ENCODE measurements around the gene IFNGR2. TPM values are rescaled to one million over a fixed set of nuclear protein-coding genes. Genes with fewer than 3 reads are reported as not detected.

The IFNGR2 gene
- total and polyA plus RNA-seq, 2 of the 13 experiments (the other 11 are each of a cell fraction or from before 2014, with no cell fraction given): 61.3 to 117 TPM

DNA sequence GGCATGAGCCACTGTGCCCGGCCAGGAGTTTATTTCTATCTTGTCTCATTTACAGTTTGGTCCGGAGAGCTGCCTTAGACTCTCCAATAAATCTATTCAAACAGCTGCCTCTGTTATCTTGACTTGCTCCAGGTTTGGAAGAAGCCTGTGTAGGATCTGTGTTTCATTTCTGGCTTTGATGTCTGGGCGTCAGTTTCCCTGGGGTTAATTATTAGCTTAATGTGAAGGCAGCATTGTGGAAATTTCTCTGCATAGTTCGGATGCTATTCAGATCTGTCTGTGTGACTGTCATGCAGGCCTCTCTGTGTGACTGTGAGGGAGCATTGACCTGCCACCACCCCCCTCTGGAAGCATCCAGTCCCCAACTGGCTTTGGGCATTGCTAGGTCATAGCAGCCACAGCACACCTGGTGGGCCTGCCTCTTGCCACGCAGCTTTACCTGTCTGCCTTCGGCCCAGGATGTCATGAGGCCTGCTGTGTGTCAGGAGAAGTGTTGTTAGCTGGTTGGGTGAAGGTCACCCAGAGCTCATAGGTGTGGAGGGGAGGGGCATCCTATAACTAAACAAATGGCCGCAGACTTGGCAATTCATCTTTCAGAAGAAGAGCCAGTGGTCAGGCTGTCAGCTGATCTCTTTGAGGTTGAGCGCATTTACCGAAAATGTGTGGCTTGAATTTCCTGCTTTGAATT, 9.8 kb downstream of the IFNGR2 start (continued):
- TF ChIP-seq ATRX (CRISPR knock-in tag; IDR thresholded peaks at IDR 0.05; ENCODE audit: borderline replicate concordance) (no peak), YY1 (IDR thresholded peaks at IDR 0.05; ENCODE audit: insufficient read depth, insufficient replicate concordance, low read depth, low read length) (peak; percentile 42), ZNF143 (CRISPR knock-in tag; IDR thresholded peaks at IDR 0.05) (no peak), ZNF790 (CRISPR knock-in tag; IDR thresholded peaks at IDR 0.05; ENCODE audit: borderline replicate concordance) (no peak), SP5 (CRISPR knock-in tag; IDR thresholded peaks at IDR 0.05; ENCODE audit: borderline replicate concordance, low read depth) (peak; percentile 89), SPEN (CRISPR knock-in tag; IDR thresholded peaks at IDR 0.05; ENCODE audit: low read depth) (no peak), MEIS2 (CRISPR knock-in tag; IDR thresholded peaks at IDR 0.05) (peak; percentile 56; the same call in 1 of the 2 replicates), PHB2 (IDR thresholded peaks at IDR 0.05; ENCODE audit: partially characterized antibody) (no peak), ZNF274 (CRISPR knock-in tag; IDR thresholded peaks at IDR 0.05) (no peak), NKX3-1 (CRISPR knock-in tag; IDR thresholded peaks at IDR 0.05) (no peak), KDM5A (IDR thresholded peaks at IDR 0.05; ENCODE audit: borderline replicate concordance, low read length) (peak; percentile 46; the same call in 1 of the 2 replicates), NRL (CRISPR knock-in tag; IDR thresholded peaks at IDR 0.05; ENCODE audit: borderline replicate concordance) (no peak), GABPB1 (CRISPR knock-in tag; IDR thresholded peaks at IDR 0.05) (peak; percentile 46), ZNF430 (CRISPR knock-in tag; IDR thresholded peaks at IDR 0.05) (no peak), ZZZ3 (CRISPR knock-in tag; IDR thresholded peaks at IDR 0.05; ENCODE audit: borderline replicate concordance) (no peak), ZFP90 (CRISPR knock-in tag; IDR thresholded peaks at IDR 0.05; ENCODE audit: borderline replicate concordance) (no peak), ZNF781 (CRISPR knock-in tag; IDR thresholded peaks at IDR 0.05; ENCODE audit: borderline replicate concordance, not compliant biosample characterization) (no peak), BCL6 (CRISPR knock-in tag; IDR thresholded peaks at IDR 0.05) (peak; percentile 44; the same call in 1 of the 2 replicates), RBM22 (optimal IDR thresholded peaks at IDR 0.05; ENCODE audit: low read length) (no peak), MAZ (IDR thresholded peaks at IDR 0.05; ENCODE audit: borderline replicate concordance, low read depth, low read length) (no peak), MAZ (CRISPR knock-in tag; IDR thresholded peaks at IDR 0.05; ENCODE audit: low read depth) (no peak)
- TF ChIP-seq, protein P1, sequence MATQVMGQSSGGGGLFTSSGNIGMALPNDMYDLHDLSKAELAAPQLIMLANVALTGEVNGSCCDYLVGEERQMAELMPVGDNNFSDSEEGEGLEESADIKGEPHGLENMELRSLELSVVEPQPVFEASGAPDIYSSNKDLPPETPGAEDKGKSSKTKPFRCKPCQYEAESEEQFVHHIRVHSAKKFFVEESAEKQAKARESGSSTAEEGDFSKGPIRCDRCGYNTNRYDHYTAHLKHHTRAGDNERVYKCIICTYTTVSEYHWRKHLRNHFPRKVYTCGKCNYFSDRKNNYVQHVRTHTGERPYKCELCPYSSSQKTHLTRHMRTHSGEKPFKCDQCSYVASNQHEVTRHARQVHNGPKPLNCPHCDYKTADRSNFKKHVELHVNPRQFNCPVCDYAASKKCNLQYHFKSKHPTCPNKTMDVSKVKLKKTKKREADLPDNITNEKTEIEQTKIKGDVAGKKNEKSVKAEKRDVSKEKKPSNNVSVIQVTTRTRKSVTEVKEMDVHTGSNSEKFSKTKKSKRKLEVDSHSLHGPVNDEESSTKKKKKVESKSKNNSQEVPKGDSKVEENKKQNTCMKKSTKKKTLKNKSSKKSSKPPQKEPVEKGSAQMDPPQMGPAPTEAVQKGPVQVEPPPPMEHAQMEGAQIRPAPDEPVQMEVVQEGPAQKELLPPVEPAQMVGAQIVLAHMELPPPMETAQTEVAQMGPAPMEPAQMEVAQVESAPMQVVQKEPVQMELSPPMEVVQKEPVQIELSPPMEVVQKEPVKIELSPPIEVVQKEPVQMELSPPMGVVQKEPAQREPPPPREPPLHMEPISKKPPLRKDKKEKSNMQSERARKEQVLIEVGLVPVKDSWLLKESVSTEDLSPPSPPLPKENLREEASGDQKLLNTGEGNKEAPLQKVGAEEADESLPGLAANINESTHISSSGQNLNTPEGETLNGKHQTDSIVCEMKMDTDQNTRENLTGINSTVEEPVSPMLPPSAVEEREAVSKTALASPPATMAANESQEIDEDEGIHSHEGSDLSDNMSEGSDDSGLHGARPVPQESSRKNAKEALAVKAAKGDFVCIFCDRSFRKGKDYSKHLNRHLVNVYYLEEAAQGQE (IDR thresholded peaks at IDR 0.05; ENCODE audit: borderline replicate concordance in 1 of 2, low read depth in 1 of 2, low read length in 2 of 2): no peak
- TF ChIP-seq, protein P2, sequence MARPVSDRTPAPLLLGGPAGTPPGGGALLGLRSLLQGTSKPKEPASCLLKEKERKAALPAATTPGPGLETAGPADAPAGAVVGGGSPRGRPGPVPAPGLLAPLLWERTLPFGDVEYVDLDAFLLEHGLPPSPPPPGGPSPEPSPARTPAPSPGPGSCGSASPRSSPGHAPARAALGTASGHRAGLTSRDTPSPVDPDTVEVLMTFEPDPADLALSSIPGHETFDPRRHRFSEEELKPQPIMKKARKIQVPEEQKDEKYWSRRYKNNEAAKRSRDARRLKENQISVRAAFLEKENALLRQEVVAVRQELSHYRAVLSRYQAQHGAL (CRISPR knock-in tag; IDR thresholded peaks at IDR 0.05; ENCODE audit: not compliant biosample characterization): no peak
- TF ChIP-seq, protein P3, sequence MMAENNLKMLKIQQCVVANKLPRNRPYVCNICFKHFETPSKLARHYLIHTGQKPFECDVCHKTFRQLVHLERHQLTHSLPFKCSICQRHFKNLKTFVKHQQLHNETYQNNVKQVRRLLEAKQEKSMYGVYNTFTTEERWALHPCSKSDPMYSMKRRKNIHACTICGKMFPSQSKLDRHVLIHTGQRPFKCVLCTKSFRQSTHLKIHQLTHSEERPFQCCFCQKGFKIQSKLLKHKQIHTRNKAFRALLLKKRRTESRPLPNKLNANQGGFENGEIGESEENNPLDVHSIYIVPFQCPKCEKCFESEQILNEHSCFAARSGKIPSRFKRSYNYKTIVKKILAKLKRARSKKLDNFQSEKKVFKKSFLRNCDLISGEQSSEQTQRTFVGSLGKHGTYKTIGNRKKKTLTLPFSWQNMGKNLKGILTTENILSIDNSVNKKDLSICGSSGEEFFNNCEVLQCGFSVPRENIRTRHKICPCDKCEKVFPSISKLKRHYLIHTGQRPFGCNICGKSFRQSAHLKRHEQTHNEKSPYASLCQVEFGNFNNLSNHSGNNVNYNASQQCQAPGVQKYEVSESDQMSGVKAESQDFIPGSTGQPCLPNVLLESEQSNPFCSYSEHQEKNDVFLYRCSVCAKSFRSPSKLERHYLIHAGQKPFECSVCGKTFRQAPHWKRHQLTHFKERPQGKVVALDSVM (CRISPR knock-in tag; IDR thresholded peaks at IDR 0.05): peak; percentile 44

Measured in HepG2 (cell line).